Amniotic epithelial cell (primary cell): ENCODE measurements around the gene CA11.
A peak's percentile ranks its signal among the peaks of the same experiment; 100 is the strongest.
"Not testable (repeated sequence)": the region's sequence is repeated elsewhere in the genome, so short reads cannot be mapped to it uniquely, and the experiment has no call there.

Source experiments
- DNase-seq: peaks from one replicate; pipeline ENCODE4 v3.0.0-alpha.2; 2010; ENCODE audit warnings: low read depth

CA11 gene

GRCh38 chr19:48646001-48646721 is at the start of gene CA11:
CA11 (minus strand) TSS chr19:48646187; CDS start chr19:48645632, 555 bp downstream.
- DNase-seq: peak; percentile 52

GRCh38 chr19:48693629-48694028 is 47.6 kb upstream of the CA11 start:
- DNase-seq: not testable (repeated sequence)

- peak; percentile 7 for DNase-seq
Measured at GRCh38 chr19:48689449-48689848, 43.5 kb upstream of the CA11 start.

GRCh38 chr19:48687776-48688175 is 41.8 kb upstream of the CA11 start:
- no peak for DNase-seq

GRCh38 chr19:48686637-48687036 is 40.6 kb upstream of the CA11 start:
- not testable (repeated sequence) for DNase-seq

- no peak for DNase-seq
Measured at GRCh38 chr19:48686088-48686487, 40.1 kb upstream of the CA11 start.

GRCh38 chr19:48685583-48685982 is 39.6 kb upstream of the CA11 start:
- DNase-seq: no peak

- DNase-seq: peak; percentile 8
Measured at GRCh38 chr19:48683349-48683748, 37.4 kb upstream of the CA11 start.

GRCh38 chr19:48681127-48681470 is 35.1 kb upstream of the CA11 start:
- DNase-seq: peak; percentile 97

GRCh38 chr19:48680436-48681126 is 34.6 kb upstream of the CA11 start:
- DNase-seq: no peak

- DNase-seq: not testable (repeated sequence)
Measured at GRCh38 chr19:48680006-48680405, 34.0 kb upstream of the CA11 start.

GRCh38 chr19:48678201-48678600 is 32.2 kb upstream of the CA11 start:
- DNase-seq: no peak

GRCh38 chr19:48676887-48677286 is 30.9 kb upstream of the CA11 start:
- DNase-seq: no peak

GRCh38 chr19:48676487-48676886 is 30.5 kb upstream of the CA11 start:
- DNase-seq: no peak

GRCh38 chr19:48674921-48675824 is 29.2 kb upstream of the CA11 start:
- DNase-seq: peak; percentile 67

GRCh38 chr19:48674216-48674809 is 28.3 kb upstream of the CA11 start:
- DNase-seq: no peak

- no peak for DNase-seq
Measured at GRCh38 chr19:48673436-48674100, 27.6 kb upstream of the CA11 start.

- DNase-seq: no peak
Measured at GRCh38 chr19:48672994-48673393, 27.0 kb upstream of the CA11 start, which contains the start of gene NTN5. NTN5 (minus strand) TSS chr19:48673017; CDS start chr19:48670986, 2,031 bp downstream.

GRCh38 chr19:48671446-48671995 is 25.5 kb upstream of the CA11 start:
- DNase-seq: no peak

GRCh38 chr19:48670699-48671445 is 24.9 kb upstream of the CA11 start:
- DNase-seq: no peak
